Upper lobe of left lung (tissue), 4 donors: ENCODE data around the gene CRIP2.

Experiments
- EP300 ChIP-seq, 4 donors: sonication (generic); formaldehyde crosslinking; IDR thresholded peaks; one replicate each; pipeline ENCODE4 v1.5.1; 2017; ENCODE audit warnings: antibody characterized with exemption in 4 of 4, control low read depth in 2 of 4
- TF ChIP-seq, protein P1 (sequence below), 6 experiments: fragments of 450-650 bp in 4 of 6; fragments of 200-600 bp in 2 of 6; sonication (generic) in 2 of 6; IDR thresholded peaks; one replicate each; pipeline ENCODE4 v1.5.1; 2016 to 2019; ENCODE audit warnings: antibody characterized with exemption in 6 of 6

DNA sequence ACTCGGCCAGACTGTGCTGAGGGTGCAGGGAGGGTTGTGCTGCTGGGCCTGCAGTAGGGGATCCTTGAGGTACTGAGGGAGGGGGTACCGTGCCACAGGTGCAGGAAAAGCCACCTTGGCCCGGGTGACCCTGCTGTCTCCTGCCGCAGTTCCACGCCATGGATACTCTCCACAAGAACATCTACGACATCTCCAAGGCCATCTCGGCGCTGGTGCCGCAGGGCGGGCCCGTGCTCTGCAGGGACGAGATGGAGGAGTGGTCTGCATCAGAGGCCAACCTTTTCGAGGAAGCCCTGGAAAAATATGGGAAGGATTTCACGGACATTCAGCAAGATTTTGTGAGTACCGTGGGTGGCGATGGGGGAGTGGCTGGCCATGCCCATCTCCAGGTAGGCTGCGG lies 14.0 kb upstream of the CRIP2 start:
- TF ChIP-seq, protein P1, sequence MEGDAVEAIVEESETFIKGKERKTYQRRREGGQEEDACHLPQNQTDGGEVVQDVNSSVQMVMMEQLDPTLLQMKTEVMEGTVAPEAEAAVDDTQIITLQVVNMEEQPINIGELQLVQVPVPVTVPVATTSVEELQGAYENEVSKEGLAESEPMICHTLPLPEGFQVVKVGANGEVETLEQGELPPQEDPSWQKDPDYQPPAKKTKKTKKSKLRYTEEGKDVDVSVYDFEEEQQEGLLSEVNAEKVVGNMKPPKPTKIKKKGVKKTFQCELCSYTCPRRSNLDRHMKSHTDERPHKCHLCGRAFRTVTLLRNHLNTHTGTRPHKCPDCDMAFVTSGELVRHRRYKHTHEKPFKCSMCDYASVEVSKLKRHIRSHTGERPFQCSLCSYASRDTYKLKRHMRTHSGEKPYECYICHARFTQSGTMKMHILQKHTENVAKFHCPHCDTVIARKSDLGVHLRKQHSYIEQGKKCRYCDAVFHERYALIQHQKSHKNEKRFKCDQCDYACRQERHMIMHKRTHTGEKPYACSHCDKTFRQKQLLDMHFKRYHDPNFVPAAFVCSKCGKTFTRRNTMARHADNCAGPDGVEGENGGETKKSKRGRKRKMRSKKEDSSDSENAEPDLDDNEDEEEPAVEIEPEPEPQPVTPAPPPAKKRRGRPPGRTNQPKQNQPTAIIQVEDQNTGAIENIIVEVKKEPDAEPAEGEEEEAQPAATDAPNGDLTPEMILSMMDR (IDR thresholded peaks at IDR 0.05), result no peak
- no peak for TF ChIP-seq EP300 (IDR thresholded peaks at IDR 0.05)
